ENCODE results near the gene NHEJ1. TPM values are rescaled to one million over a fixed set of nuclear protein-coding genes. Genes with fewer than 3 reads are reported as not detected.
A peak's percentile ranks its signal among the peaks of the same experiment; 100 is the strongest.

NHEJ1 gene
- total RNA-seq, 6 experiments from 2014 or later, result 5.8 to 16.7 (median 10.9) TPM

GRCh38 chr2:219140722-219141121 is 19.9 kb downstream of the NHEJ1 start:
- H3K36me3 ChIP-seq, result peaks cover 0 to 22% (median under 1%) of the 10 kb centered on the region in 4 donors

GRCh38 chr2:219133976-219134375 is 26.6 kb downstream of the NHEJ1 start:
- peaks cover 0 to 9% (median 0%) of the 10 kb centered on the region in 4 donors for H3K4me1 ChIP-seq
- intact Hi-C loops (cut with DNase I), result no loop called here
- no peaks in the 10 kb centered on the region for H3K36me3 ChIP-seq
- H3K27ac ChIP-seq, result no peak overlapping the region
- ATAC-seq (no peak), DNase-seq (no peak)
- 80% methylated on average over 4 of the region's 4 CpGs for WGBS (ENCODE audit: insufficient coverage, low coverage, low lambda C conversion rate, missing lambda C conversion rate)
- TF ChIP-seq POLR2A (IDR thresholded peaks at IDR 0.05) (no peak), CTCF (IDR thresholded peaks at IDR 0.05) (no peak)
- H3K9me3 ChIP-seq, result no peaks in the 10 kb centered on the region
- no peak overlapping the region for H3K4me3 ChIP-seq
- no peaks in the 10 kb centered on the region for H3K27me3 ChIP-seq

More at GRCh38 chr2:219140722-219141121, 19.9 kb downstream of the NHEJ1 start:
- H3K9me3 ChIP-seq, result no peaks in the 10 kb centered on the region
- TF ChIP-seq POLR2A (IDR thresholded peaks at IDR 0.05), result no peak
- TF ChIP-seq CTCF (IDR thresholded peaks at IDR 0.05), result no peak
- 36% methylated on average over 3 of the region's 3 CpGs for WGBS (ENCODE audit: insufficient coverage, low coverage, low lambda C conversion rate, missing lambda C conversion rate)
- intact Hi-C loops (cut with DNase I), result no loop called here
- H3K4me1 ChIP-seq, result no peaks in the 10 kb centered on the region
- H3K4me3 ChIP-seq, result no peak overlapping the region
- no peak for ATAC-seq
- H3K27me3 ChIP-seq, result no peaks in the 10 kb centered on the region
- H3K27ac ChIP-seq, result no peak overlapping the region
- no peak for DNase-seq

GRCh38 chr2:219131744-219132143 is 28.9 kb downstream of the NHEJ1 start:
- no peak for TF ChIP-seq POLR2A (IDR thresholded peaks at IDR 0.05)
- no peak for TF ChIP-seq CTCF (IDR thresholded peaks at IDR 0.05)
- no peak for DNase-seq
- Histone ChIP-seq H3K4me3 (no peak overlapping the region), H3K27me3 (no peaks in the 10 kb centered on the region), H3K27ac (no peak overlapping the region), H3K9me3 (no peaks in the 10 kb centered on the region), H3K4me1 (peaks cover 0 to 22% (median 6%) of the 10 kb centered on the region in 4 donors), H3K36me3 (no peaks in the 10 kb centered on the region)
- 54% methylated on average over 4 of the region's 4 CpGs for WGBS (ENCODE audit: insufficient coverage, low coverage, low lambda C conversion rate, missing lambda C conversion rate)
- ATAC-seq, result peak; percentile 53 to 73 (median 54)
- intact Hi-C loops (cut with DNase I), result no loop called here

- DNase-seq (no peak), ATAC-seq (no peak)
- 35% methylated on average over 3 of the region's 3 CpGs for WGBS (ENCODE audit: insufficient coverage, low coverage, low lambda C conversion rate, missing lambda C conversion rate)
- intact Hi-C loops (cut with DNase I), result no loop called here
- Histone ChIP-seq H3K27ac (no peak overlapping the region), H3K27me3 (no peaks in the 10 kb centered on the region), H3K4me3 (no peak overlapping the region), H3K9me3 (no peaks in the 10 kb centered on the region), H3K36me3 (no peaks in the 10 kb centered on the region), H3K4me1 (peaks cover 0 to 26% (median 8%) of the 10 kb centered on the region in 4 donors)
- no peak for TF ChIP-seq POLR2A (IDR thresholded peaks at IDR 0.05)
- TF ChIP-seq CTCF (IDR thresholded peaks at IDR 0.05), result no peak
Observed at GRCh38 chr2:219131327-219131726, 29.3 kb downstream of the NHEJ1 start.

- no peaks in the 10 kb centered on the region for H3K9me3 ChIP-seq
- peaks cover 0 to 41% (median 17%) of the 10 kb centered on the region in 4 donors for H3K4me1 ChIP-seq
- no peak for TF ChIP-seq CTCF (IDR thresholded peaks at IDR 0.05)
- H3K4me3 ChIP-seq, result no peak overlapping the region
- no peak overlapping the region for H3K27ac ChIP-seq
- 91% methylated on average over 1 of the region's 16 CpGs for WGBS (ENCODE audit: insufficient coverage, low coverage, low lambda C conversion rate, missing lambda C conversion rate)
- no peaks in the 10 kb centered on the region for H3K27me3 ChIP-seq
- ATAC-seq (no peak), DNase-seq (no peak)
- H3K36me3 ChIP-seq, result no peaks in the 10 kb centered on the region
- intact Hi-C loops (cut with DNase I), result no loop called here
Observed at GRCh38 chr2:219129589-219129988, 31.0 kb downstream of the NHEJ1 start.
